GM12892 (cell line): ENCODE measurements around the gene ATP7B.

Experiments used
- POLR2A ChIP-seq: IDR thresholded peaks from 2 replicates; pipeline ENCODE4 v1.6.1; 2011; ENCODE audit warnings: low read depth, low read length, control low read depth
- POLR2AphosphoS5 ChIP-seq: IDR thresholded peaks from 2 replicates; pipeline ENCODE4 v1.6.1; 2011; ENCODE audit warnings: low read depth, low read length, control low read depth
- TAF1 ChIP-seq: IDR thresholded peaks from 2 replicates; pipeline ENCODE4 v1.6.1; 2011; ENCODE audit warnings: low read depth, mild to moderate bottlenecking, control low read depth, low read length, borderline replicate concordance

- no peak for TF ChIP-seq POLR2AphosphoS5
- no peak for TF ChIP-seq POLR2A
- no peak for TF ChIP-seq TAF1
Measured at GRCh38 chr13:52029569-52029968, 18.3 kb upstream of the ATP7B start.
